Progenitor cell of endocrine pancreas (in vitro differentiated cells): ENCODE measurements around the gene NXPH1. TPM values are rescaled to one million over a fixed set of nuclear protein-coding genes. Genes with fewer than 3 reads are reported as not detected.

ENCODE experiments used
- DNase-seq: peaks from one replicate; pipeline ENCODE4 v3.0.0; 2021; ENCODE audit warnings: low spot score; ENCODE audit not compliant: unreplicated experiment
- H3K27ac Mint-ChIP-seq: 2 replicates; pipeline ENCODE4 v1.8.0; 2021; ENCODE audit warnings: mild to moderate bottlenecking, moderate library complexity, mixed read lengths
- H3K27me3 Mint-ChIP-seq: 2 replicates; pipeline ENCODE4 v1.8.0; 2021; ENCODE audit warnings: mixed read lengths
- H3K36me3 Mint-ChIP-seq: 2 replicates; pipeline ENCODE4 v1.8.0; 2022; ENCODE audit warnings: mixed read lengths; ENCODE audit not compliant: insufficient read depth
- H3K4me1 Mint-ChIP-seq: 2 replicates; pipeline ENCODE4 v1.8.0; 2021; ENCODE audit warnings: low read depth, mixed read lengths
- H3K4me3 Mint-ChIP-seq: 2 replicates; pipeline ENCODE4 v1.8.0; 2021; ENCODE audit warnings: low read depth, mild to moderate bottlenecking, moderate library complexity, mixed read lengths
- H3K9me3 Mint-ChIP-seq: 2 replicates; pipeline ENCODE4 v1.8.0; 2021; ENCODE audit warnings: low read depth, mixed read lengths
- total RNA-seq: library from RNA; stranded (reverse); gene quantifications from 2 replicates; pipeline ENCODE4 v1.2.1, GENCODE V29; 2021
- TF ChIP-seq, protein P1 (sequence below): fragments of 200-600 bp; sonication (generic); IDR thresholded peaks from one replicate; pipeline ENCODE4 v1.5.0; 2021; ENCODE audit warnings: antibody characterized with exemption, mild to moderate bottlenecking; ENCODE audit not compliant: unreplicated experiment

The NXPH1 gene
- total RNA-seq, 1 donor from 2014 or later = not detected

- H3K4me1 Mint-ChIP-seq = no peaks in the 10 kb centered on the region
- no peaks in the 10 kb centered on the region for H3K9me3 Mint-ChIP-seq
- no peak overlapping the region for H3K27ac Mint-ChIP-seq
- H3K27me3 Mint-ChIP-seq = no peaks in the 10 kb centered on the region
- TF ChIP-seq, protein P1, sequence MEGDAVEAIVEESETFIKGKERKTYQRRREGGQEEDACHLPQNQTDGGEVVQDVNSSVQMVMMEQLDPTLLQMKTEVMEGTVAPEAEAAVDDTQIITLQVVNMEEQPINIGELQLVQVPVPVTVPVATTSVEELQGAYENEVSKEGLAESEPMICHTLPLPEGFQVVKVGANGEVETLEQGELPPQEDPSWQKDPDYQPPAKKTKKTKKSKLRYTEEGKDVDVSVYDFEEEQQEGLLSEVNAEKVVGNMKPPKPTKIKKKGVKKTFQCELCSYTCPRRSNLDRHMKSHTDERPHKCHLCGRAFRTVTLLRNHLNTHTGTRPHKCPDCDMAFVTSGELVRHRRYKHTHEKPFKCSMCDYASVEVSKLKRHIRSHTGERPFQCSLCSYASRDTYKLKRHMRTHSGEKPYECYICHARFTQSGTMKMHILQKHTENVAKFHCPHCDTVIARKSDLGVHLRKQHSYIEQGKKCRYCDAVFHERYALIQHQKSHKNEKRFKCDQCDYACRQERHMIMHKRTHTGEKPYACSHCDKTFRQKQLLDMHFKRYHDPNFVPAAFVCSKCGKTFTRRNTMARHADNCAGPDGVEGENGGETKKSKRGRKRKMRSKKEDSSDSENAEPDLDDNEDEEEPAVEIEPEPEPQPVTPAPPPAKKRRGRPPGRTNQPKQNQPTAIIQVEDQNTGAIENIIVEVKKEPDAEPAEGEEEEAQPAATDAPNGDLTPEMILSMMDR = no peak
- no peak overlapping the region for H3K4me3 Mint-ChIP-seq
- no peak for DNase-seq
- H3K36me3 Mint-ChIP-seq = no peaks in the 10 kb centered on the region
Measured at GRCh38 chr7:8628656-8629055, 195.2 kb downstream of the NXPH1 start.

GRCh38 chr7:8629504-8629903 is 196.1 kb downstream of the NXPH1 start:
- Mint-ChIP-seq H3K36me3 (no peaks in the 10 kb centered on the region), H3K27ac (no peak overlapping the region), H3K4me1 (no peaks in the 10 kb centered on the region), H3K27me3 (no peaks in the 10 kb centered on the region), H3K4me3 (no peak overlapping the region), H3K9me3 (no peaks in the 10 kb centered on the region)
- TF ChIP-seq, protein P1 = no peak
- no peak for DNase-seq

- Mint-ChIP-seq H3K9me3 (no peaks in the 10 kb centered on the region), H3K36me3 (no peaks in the 10 kb centered on the region), H3K27me3 (no peaks in the 10 kb centered on the region), H3K4me1 (no peaks in the 10 kb centered on the region), H3K4me3 (no peak overlapping the region), H3K27ac (no peak overlapping the region)
- DNase-seq = no peak
- TF ChIP-seq, protein P1 = no peak
Measured at GRCh38 chr7:8637322-8637721, 203.9 kb downstream of the NXPH1 start.

DNA sequence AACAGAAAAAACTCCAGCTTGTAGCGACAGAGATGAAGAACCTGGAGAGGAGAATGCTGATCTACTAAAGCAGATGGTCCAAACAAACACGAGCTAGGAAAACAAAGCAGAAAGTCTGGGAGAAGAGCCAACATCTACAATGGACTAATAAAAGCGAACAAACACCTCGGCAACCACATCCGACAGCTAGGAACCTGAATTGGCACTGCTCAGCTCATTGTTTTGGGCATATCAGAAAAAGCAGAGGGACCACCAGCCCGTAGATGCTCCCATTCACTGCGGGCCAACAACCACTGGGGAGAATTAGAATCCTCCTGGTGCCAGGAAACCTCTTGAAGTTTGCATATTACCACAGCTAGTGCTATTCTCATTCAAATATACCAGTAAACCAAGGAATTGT is 204.7 kb downstream of the NXPH1 start:
- Mint-ChIP-seq H3K4me3 (no peak overlapping the region), H3K4me1 (no peaks in the 10 kb centered on the region), H3K36me3 (no peaks in the 10 kb centered on the region), H3K27ac (no peak overlapping the region), H3K9me3 (no peaks in the 10 kb centered on the region), H3K27me3 (no peaks in the 10 kb centered on the region)
- no peak for DNase-seq
- TF ChIP-seq, protein P1 = no peak

DNA sequence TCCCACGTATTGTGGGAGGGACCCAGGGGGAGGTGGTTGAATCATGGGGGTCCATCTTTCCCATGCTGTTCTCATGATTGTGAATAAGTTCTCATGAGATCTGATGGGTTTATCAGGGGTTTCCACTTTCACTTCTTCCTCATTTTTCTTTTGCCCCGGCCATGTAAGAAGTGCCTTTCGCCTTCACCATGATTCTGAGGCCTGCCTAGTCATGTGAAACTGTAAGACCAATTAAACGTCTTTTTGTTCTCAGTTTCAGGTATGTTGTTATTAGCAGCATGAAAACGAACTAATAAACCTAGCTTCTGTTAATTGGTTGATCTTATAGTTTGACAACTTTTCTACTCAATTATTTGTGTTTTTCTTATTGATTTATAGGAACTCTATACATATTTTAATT is 206.3 kb downstream of the NXPH1 start:
- Mint-ChIP-seq H3K4me1 (no peaks in the 10 kb centered on the region), H3K36me3 (no peaks in the 10 kb centered on the region), H3K27ac (no peak overlapping the region), H3K9me3 (no peaks in the 10 kb centered on the region), H3K27me3 (no peaks in the 10 kb centered on the region), H3K4me3 (no peak overlapping the region)
- TF ChIP-seq, protein P1 = no peak
- no peak for DNase-seq
